ENCODE results near the gene KSR1.

The KSR1 gene

GRCh38 chr17:27532269-27533263, 76.3 kb downstream of the KSR1 start:
- Histone ChIP-seq H3K36me3 (replicated peaks) (no peaks in the 10 kb centered on the region), H3K27me3 (replicated peaks) (no peaks in the 10 kb centered on the region), H3K27ac (peak overlapping the region; percentile 93), H3K4me3 (ENCODE audit: low read depth, low read length) (no peak overlapping the region)
- TF ChIP-seq CTCF (IDR thresholded peaks at IDR 0.05; ENCODE audit: low read depth, low read length, missing control alignments) = no peak
- DNase-seq = peak; percentile 96
- in situ Hi-C loops (cut with HindIII; ENCODE audit: low pct_ligation_motif_present, low sequenced_read_pairs) = loop anchor here (25.0 kb wide), 1 partner anchor 95 kb away; no protein-coding TSS in a partner anchor

GRCh38 chr17:27533874-27534815, 77.9 kb downstream of the KSR1 start:
- H3K36me3 ChIP-seq (replicated peaks) = no peaks in the 10 kb centered on the region
- no peak overlapping the region for H3K4me3 ChIP-seq (ENCODE audit: low read depth, low read length)
- peak; percentile 35 for TF ChIP-seq CTCF (IDR thresholded peaks at IDR 0.05; ENCODE audit: low read depth, low read length, missing control alignments)
- H3K27ac ChIP-seq = peak overlapping the region; percentile 93
- DNase-seq = peak; percentile 92
- H3K27me3 ChIP-seq (replicated peaks) = no peaks in the 10 kb centered on the region
- in situ Hi-C loops (cut with HindIII; ENCODE audit: low pct_ligation_motif_present, low sequenced_read_pairs) = loop anchor here (25.0 kb wide), 1 partner anchor 97 kb away; no protein-coding TSS in a partner anchor

- DNase-seq = no peak
- TF ChIP-seq CTCF (IDR thresholded peaks at IDR 0.05; ENCODE audit: low read depth, low read length, missing control alignments) = no peak
- H3K36me3 ChIP-seq (replicated peaks) = no peaks in the 10 kb centered on the region
- no peak overlapping the region for H3K4me3 ChIP-seq (ENCODE audit: low read depth, low read length)
- no peaks in the 10 kb centered on the region for H3K27me3 ChIP-seq (replicated peaks)
- peak overlapping the region; percentile 93 for H3K27ac ChIP-seq
- in situ Hi-C loops (cut with HindIII; ENCODE audit: low pct_ligation_motif_present, low sequenced_read_pairs) = loop anchor here (25.0 kb wide), 1 partner anchor 98 kb away; no protein-coding TSS in a partner anchor
Observed at GRCh38 chr17:27535178-27535928, 79.1 kb downstream of the KSR1 start.

- no peak overlapping the region for H3K4me3 ChIP-seq (ENCODE audit: low read depth, low read length)
Observed at GRCh38 chr17:27535975-27536374, 79.7 kb downstream of the KSR1 start.

More at GRCh38 chr17:27535975-27536374, 79.7 kb downstream of the KSR1 start:
- in situ Hi-C loops (cut with HindIII; ENCODE audit: low pct_ligation_motif_present, low sequenced_read_pairs) = loop anchor here (25.0 kb wide), 1 partner anchor 99 kb away; no protein-coding TSS in a partner anchor
- Histone ChIP-seq H3K36me3 (replicated peaks) (no peaks in the 10 kb centered on the region), H3K27ac (peak overlapping the region; percentile 93), H3K27me3 (replicated peaks) (no peaks in the 10 kb centered on the region)
- TF ChIP-seq CTCF (IDR thresholded peaks at IDR 0.05; ENCODE audit: low read depth, low read length, missing control alignments) = no peak
- no peak for DNase-seq
